ENCODE measurements around the gene PCP4L1.
"Not testable (repeated sequence)": the region's sequence is repeated elsewhere in the genome, so short reads cannot be mapped to it uniquely, and the experiment has no call there.

PCP4L1 gene

DNA sequence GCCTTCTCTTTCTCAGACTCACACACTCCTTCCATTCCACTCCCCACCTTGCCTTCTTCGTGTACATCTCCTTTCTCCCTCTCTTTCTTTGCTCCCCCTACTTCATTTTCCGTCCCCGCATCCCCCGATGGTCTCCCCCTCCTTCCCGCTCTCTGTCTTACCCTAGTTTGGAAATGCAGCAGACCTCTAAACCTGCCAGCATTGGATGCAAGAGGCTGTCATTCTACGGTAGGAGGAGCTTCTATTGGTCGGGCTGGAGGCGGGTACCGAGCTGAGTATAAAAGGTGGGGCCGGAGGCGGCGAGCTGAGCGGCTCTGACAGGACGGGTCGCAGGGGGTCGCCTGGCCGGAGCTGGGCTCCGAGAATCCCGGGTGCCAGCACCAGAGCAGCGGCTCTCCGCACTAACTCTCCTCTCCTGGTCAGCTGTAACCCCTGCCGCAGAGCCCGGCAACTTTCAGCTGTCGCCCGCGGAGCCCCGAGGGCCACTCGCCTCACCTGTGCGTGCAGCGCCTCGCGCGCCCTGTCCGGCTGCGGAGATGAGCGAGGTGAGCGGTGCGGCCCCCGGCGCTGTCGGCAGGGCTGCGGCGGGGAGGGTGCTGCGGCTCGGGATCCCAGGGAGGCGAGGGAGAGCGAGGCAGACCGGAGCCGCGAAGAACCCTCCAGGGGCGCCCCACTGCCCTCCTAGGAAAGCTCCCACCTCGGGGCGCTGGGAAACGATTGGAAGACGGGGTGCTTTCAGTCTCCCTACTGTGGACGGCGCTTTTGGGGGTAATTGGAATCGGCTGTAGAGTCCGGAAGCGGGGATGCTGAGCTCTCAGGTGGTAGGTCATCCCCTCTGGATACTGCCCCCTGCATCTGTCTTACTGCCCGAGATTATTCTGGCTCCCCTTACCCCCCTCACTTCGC is at the start of gene PCP4L1:
Gene PCP4L1 (plus strand): TSS at position 307 of the 906 bp plus-strand sequence. CDS start 230 bp downstream, at position 537.
- DNase-seq = peak in 1 of 2 experiments; percentile 3

DNA sequence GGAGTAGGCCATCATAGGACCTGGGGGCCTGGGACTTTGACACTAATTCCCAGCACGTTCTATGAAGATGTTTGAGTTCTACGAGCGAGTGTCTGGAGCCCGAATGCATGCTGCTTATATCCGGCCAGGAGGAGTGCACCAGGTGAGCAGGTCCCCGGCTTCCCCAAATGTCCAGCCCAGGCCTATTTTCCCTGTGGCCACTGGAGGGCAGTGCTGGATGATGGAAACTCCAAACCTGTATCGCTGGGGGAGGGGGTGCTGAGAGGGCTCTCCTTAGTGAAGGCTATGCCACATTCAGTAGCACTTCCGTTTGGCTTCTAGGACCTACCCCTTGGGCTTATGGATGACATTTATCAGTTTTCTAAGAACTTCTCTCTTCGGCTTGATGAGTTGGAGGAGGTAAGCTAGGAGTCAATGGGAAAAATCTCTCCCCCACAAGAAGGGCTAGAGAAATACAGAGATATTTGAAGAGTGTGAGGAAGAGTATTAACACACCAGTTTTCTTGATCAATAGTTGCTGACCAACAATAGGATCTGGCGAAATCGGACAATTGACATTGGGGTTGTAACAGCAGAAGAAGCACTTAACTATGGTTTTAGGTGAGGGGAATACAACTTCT is 48.6 kb upstream of the PCP4L1 start:
- peak; percentile 64 to 65 for DNase-seq

DNA sequence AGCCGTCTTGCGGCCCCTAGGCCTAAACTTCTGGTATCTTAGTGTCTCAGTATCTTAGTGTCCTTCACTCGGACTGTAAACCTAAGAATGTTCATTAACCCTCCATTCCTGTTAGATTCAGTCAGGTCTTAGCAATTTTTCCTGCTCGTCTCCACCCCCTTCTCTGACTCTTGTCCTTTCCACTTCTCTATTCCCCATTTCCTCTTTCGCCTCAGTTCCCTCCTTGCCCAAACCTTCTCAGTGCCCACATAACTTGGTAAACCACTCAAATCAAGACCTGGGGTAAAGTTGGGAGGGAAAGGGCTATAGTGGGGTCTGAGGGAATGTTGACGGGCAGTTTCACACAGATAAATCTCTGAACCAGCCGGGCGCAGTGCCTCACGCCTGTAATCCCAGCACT is 44.2 kb upstream of the PCP4L1 start:
- no peak for DNase-seq

DNA sequence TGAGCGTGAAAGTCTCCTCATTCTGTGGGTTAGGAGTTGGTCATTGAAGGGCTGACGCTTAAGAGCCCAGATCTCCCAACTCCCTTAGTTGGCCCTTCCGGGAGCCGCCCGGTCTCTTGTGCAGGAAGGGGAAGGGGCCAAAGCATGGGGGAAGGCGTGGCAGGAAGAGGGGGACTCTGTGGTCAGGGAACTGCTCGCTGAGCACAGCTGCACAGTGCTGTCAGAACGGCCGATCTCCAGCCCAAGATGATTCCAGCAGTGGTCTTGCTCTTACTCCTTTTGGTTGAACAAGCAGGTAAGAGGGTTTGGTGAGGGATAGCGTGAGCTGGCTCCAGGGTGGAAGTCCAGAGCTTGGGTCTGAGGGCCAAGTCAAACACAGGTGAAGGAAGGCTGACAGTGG is 43.5 kb upstream of the PCP4L1 start, which contains the start of gene FCER1G:
Gene FCER1G (plus strand): TSS at position 220 of the 400 bp plus-strand sequence. CDS start 27 bp downstream, at position 247.
- no peak for DNase-seq

DNA sequence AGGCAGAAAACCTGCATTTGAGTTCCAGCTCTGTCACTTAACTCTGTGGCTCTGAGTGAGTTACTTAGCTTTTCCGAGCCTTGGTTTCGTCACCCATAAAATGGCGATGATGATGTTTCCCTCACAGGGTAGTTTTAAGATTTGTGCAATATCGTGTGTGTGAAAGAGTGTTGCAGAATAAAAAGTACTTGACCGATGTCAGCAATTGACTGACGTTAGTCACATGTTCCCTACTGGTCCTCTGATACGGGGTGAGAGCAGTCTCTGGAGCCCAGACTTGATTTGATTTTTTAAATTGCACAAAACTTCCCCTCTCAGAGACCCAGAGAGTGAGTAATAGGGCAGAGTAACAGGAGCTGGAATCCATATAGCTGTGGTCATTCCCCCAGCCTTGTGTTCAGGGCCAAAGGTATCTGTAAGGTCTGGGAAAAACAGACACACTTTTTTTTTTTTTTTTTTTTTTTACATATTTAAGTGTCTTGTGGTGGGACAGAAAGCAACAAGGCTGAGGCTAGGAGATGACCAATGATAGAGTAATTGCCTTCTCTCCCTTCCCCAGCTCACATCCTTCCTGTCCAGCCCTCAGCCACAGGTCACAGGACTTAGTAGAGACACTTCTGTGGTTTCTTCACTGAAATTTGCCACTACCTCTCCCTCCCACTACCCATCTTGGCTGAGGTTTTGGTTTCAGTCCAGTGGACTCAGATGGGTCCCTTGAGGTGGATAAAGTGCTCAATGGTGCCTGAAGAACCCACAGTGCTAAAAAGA is 41.4 kb upstream of the PCP4L1 start:
- no peak for DNase-seq

DNA sequence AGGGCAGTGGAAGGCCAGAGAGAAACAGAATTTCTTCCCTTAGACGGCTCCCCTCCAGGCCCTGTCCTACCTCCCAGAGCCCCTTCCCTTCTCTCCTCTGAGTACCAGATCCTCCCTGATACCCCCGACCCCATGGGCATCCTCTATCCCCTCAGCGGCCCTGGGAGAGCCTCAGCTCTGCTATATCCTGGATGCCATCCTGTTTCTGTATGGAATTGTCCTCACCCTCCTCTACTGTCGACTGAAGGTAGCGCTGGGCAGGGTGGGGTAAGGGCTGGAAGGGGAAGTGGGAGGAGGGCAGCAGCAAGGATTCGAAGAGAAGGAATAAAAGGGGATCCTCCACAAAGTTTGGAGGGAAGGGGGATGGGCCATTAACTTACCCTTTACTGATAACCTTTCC is 40.7 kb upstream of the PCP4L1 start:
- DNase-seq = no peak

DNA sequence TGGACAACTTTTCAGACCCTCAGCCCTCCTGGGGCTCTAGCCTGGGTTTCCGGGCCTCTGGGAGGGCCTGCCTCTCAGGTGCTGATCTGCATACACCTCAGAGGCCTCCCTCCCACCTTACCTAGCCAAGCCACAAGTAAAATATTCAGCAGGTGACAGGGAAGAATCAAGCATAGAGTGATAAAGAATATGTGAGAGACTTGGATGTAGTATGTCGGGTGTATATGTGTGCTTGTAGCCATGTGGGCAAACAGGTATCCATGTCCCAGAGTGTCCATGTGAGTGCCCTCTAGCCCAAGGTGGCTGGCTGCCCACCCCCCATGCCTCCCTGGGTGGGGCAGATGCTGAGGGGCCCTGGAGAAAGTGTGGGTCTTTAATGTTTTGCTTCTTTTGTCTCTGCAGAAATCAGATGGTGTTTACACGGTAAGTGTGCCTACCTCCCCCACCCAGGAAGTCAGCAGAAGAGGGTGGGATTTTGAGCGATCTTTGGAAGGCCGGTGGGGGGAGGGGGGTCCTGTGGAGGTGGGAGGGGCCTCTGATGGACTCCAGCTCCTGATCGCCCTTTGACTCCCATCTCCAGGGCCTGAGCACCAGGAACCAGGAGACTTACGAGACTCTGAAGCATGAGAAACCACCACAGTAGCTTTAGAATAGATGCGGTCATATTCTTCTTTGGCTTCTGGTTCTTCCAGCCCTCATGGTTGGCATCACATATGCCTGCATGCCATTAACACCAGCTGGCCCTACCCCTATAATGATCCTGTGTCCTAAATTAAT is 40.1 kb upstream of the PCP4L1 start:
- no peak for DNase-seq

DNA sequence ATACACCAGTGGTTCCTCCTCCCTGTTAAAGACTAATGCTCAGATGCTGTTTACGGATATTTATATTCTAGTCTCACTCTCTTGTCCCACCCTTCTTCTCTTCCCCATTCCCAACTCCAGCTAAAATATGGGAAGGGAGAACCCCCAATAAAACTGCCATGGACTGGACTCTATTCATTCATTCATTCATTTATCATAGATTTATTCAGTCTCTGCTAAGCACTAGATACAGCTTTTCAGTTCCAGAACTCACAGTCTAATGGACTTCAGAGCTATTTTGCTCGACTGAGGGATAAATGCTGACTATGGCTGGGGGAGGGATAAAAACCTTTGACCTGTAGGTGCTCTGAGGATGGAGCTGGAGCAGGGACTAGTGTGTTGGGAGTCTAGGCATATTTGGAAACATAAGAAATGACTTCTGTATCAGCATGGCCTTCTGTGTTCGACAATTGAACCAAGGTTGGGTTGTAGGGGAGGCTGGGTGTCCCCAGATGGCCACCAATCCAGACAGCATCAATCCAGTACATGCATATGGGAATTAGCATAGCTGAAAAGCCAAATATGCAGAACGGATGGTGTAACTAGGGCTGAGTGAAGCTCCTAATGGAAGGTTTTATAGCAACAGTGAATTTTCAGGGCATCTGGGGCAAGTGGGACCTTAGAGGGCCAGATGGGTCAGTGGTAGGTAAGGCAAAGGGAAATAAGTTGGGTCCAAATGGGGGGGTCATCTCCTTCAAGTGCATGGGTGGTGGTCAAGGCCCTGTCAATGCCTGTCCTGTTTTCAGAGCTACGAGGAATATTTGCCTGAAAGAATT is 39.3 kb upstream of the PCP4L1 start:
- DNase-seq = no peak

DNA sequence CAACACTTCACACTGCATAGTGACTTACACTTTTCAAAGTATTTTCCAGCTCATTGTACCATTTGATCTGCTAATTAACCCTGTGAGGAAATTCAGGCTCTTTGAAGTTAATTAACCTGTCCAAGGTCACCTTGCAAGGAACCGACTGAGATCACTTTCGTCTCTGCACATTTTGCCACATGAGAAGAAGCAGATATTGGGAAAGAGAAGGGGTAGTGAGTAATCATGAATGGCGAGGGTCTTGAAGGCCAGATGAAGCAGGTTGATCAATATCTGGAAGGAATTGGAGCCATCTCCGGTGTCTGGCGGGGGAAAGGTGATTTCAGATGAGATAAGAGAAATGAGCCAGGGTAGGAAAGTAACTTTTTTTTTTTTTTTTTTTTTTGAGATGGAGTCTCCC is 38.5 kb upstream of the PCP4L1 start:
- DNase-seq = no peak

DNA sequence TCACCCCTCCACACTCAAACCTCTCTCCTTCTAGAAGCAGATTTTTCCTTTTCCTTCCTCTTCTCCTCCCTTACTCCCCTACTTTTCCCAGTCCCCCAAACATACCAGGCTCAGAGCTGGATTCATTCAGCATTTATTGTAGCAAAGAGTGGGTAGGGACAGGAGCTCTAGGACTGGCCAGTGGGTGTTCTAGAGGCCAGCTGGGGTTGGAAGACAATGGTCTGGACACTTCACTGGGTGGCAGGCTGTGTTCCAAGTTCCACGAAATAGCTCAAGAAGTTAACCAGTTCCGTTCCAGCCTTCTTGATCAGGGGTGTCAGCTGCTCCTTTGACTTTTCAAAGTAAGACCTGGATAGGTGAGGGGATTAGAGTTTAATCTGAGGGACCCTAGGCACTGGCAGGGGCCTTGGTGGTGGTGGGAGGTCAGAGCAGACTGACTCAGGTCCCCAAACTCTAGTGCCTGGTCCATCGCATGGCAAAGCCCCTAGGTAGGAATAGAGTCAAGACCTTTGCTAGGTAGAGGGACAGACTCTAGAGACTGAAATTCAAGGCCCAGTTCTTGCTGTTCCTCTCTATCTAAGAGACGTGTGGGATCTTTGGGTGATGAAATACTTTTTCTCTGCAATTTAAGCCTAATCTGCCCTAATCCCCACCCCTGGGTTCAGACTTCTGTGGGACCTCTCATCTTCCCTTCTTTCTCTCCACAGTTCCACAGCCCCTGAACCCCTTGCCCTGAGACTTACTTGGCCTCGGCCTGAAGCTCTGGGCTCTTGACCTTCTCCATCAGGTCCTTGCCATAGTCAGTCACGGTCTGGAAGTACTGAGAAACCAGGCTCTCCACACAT is 36.1 kb upstream of the PCP4L1 start:
- DNase-seq = no peak

DNA sequence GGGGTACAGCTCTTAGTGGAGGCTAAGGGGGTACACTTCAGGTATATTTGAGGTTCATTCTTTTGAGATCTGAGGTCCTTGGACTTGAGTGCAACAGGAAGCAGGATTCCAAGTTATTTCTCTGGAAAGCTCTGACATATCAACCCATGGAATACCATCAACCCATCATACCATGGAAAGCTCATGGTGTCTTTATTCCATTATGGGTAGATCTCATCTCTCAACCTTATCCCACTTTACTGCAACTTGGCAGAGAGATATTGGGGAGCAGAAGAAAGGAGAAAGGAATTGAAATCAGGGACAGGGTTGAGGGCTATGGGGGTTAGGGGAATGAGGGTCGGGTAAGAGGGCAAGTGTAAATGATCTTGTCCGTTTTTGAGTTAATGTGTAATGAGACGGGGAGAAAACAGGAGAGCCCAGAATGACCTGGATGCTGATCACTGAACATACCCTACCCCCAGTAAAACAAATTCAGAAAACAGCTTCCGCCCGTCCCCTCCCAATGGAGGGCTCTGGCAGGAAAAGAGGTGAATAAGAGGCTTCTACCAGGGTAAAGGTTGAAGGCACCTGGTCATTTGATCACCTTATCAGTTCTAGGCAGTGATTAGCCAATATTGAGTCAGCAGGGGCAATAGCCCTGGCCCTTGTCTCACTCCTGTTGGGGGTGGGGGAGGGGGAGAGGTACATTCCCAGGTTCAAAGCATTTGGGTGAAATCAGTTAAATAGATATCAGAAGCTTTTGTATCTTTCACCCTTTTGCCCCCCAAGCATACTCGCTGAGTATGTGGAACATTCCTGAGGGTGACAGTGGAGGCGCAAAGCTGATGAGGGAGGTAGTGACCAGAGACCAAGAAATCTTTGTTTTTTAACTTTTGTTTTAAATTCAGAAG is 34.5 kb upstream of the PCP4L1 start:
- no peak for DNase-seq

DNA sequence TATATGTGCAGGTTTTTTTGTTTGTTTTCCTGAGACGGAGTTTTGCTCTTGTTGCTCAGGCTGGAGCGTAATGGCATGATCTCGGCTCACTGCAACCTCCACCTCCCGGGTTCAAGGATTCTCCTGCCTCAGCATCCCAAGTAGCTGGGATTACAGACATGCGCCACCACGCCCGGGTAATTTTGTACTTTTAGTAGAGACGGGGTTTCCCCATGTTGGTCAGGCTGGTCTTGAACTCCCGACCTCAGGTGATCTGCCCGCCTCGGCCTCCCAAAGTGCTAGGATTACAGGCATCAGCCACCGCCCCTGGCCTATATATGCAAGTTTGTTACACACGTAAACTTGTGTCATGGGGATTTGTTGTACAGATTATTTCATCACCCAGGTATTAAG is 33.9 kb upstream of the PCP4L1 start:
- DNase-seq = not testable (repeated sequence)

DNA sequence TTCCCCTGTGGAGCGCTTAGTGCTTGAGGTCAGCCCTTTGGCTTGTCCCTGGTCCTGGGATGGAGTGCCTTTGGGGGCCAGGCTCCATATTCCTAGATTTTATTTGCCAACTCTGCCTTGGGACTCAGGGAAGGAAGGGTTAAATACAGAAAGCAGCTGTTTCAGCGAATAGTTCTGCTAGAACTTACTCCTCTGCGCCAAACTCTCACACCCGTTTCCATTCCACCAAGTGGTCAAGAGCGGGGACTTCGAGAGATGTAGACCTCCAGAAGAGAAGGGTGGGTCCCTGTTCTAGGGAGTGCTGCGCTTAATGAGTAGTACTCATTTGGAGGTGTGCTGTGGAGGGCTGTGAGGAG is 33.4 kb upstream of the PCP4L1 start:
- DNase-seq = no peak

DNA sequence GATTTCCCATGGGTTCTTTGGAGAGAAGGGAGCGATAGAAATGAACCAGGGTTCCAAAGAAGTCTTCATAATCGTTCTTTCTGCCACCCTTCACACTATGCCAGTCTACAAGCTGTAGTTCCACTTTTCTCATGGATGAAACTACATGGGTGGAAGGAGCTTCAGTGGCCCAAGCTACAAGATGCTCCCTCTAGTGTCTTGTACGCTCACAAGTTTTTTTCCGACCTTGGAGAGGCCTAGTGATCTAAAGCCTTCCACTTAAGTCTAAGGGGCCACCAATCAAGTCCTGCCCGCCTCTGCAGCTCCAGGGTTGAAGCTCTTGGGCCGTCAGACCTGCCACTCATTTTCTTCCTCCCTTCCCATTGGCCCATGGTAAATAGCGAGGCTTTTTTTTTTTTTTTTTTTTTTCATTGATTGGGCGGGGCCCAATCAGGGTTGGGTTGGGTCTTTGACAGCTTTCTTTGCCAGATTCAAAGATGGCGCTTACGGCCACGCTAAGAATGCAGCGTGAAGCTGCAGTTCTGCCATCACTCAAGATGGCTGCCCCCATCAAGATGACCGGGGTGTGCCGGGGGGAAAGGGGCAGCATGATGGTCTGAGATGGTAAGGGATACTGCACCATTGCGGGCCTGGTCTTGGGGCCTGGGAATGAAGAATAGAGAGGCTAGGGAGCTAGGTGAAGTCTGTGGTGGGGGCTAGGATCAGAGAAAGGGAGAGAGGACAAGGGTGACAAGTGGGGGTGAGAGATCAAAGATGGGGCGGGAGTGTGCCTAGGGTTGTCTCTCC is 32.8 kb upstream of the PCP4L1 start, which contains the start of gene TOMM40L:
Gene TOMM40L (plus strand): TSS at position 527 of the 786 bp plus-strand sequence. CDS start 430 bp downstream, outside the sequence.
- DNase-seq = peak; percentile 79 to 83

DNA sequence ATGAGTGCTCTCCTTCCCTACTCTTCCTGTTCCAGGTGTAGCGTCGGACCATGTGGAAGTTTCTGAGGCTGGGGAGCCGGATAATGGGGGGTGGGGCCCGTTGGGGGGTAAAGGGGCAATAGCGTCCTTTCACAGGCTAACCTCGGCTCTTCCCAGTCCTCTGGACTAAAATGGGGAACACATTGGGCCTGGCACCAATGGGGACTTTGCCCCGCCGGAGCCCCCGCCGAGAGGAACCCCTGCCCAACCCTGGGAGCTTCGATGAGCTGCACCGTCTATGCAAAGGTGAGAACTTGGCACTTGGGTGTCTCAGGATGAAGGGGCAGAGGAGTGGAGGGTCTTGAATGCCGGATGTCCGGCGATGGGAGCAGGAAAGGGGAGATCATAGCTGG is 32.2 kb upstream of the PCP4L1 start:
- no peak for DNase-seq

DNA sequence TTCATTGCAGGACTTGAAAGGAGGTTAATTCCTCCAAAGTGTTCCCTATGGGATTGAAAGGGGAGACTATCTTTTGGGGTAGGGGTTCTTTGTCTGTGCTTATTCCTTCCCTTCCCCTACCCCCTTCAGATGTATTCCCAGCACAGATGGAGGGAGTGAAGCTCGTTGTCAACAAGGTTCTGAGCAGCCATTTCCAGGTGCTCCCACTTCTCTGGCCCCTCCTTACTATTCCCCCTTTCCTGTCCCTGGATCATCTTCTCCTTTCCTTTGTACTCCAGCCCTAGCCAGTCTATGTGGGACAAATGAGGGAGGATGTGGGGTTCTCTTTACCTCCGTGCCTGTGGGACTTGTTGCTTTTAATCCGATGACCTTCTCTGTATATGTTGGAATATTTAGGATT is 31.8 kb upstream of the PCP4L1 start:
- no peak for DNase-seq

DNA sequence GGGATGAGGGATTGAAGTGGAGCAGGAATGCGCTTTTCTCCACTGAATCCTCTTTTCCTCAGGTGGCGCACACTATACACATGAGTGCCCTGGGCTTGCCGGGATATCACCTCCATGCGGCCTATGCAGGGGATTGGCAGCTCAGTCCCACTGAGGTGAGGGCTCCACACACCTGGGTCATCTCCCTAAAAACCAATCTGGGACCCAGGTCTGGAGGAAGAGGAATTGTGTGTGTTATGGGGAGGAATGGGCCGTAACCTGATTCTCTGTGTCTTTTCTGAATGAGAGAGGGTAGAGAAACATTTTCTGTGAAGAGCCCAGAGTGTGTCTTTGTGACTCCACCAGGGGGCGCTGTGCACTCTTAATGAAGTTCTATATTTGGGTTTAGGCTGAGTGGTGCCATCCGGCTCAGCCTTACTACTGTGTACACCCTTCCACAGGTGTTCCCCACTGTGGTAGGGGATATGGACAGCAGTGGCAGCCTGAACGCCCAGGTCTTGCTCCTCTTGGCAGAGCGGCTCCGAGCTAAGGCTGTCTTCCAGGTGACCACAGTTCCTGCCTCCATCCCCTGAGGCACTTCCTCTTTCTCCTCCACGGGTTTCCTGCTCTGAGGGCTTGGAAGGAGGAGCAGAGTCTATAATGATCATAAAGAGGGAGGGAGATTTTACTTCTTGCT is 31.2 kb upstream of the PCP4L1 start:
- DNase-seq = peak; percentile 90 to 93

DNA sequence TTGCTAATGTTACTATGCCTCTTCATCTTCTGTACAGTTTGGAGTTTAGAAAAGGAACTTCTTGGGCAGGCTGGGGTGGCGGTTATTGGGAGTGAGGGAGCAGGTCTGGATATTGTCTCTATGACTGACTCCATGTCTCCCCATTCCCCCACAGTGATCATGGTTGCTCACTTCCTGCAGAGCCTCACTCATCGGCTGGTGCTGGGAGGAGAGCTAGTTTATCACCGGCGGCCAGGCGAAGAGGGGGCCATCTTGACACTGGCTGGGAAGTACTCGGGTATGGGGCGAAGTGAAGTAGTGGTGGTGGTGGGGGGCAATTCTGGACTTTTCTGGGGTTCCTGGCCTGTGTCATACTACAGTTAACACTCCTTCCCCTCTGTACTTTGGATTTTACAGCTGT is 30.5 kb upstream of the PCP4L1 start:
- DNase-seq = no peak

All from activated CD4-positive, alpha-beta T cell treated with anti-CD3 and anti-CD28 coated beads, Interleukin-2, amount 50 U/mL, for 4 hours (primary cell).